ELR (cell line): Measurements from ENCODE around the gene F11R.
"Not testable (repeated sequence)": the region's sequence is repeated elsewhere in the genome, so short reads cannot be mapped to it uniquely, and the experiment has no call there.

Source experiments
- DNase-seq: peaks from one replicate; pipeline ENCODE4 v3.0.0-alpha.2; 2015; ENCODE audit warnings: low read depth

F11R gene

DNA sequence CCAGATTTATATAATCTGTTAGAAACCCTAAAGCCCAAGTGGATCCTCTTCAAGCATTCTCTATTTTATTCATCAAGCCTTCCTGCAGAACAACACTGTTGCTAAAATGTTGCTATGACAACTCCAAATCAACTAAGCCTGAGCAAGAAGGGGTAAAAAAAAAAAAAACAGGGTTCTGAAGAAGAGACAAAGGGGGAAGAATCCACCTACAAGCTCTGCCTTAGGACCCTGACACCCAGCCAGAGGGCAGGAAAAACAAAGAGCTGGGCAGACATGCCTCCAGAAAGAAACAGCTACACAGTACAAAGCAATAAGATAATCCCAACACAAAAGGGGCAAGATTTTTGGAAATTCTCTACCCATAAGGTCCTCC, 23.6 kb upstream of the F11R start:
- peak; percentile 20 for DNase-seq

- no peak for DNase-seq
Observed at GRCh38 chr1:161039546-161039945, 18.6 kb upstream of the F11R start.

DNA sequence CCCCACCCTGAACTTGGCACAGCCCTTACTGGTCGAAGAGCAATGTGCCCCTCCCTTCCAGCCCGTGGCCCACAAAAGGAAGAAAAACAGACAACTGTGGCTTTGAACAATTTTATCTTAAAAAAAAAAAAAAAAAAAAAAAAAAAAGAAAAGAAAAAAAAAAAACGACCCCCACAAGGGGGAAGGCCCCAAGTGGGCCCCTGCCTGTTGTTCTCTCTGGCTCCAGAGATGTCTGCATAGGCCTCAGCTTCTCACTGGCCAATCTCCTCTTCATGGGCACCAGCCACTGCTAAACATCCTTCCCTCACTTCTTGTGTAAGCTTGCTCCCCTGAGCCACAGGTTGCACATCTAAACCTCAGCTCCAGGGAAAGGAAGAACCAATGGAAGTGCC, 18.2 kb upstream of the F11R start:
- DNase-seq: no peak

GRCh38 chr1:161038523-161039153, 17.7 kb upstream of the F11R start, which contains the start of gene TSTD1:
Gene TSTD1, minus strand, starts transcription at chr1:161038964. Its CDS starts 75 bp downstream, at chr1:161038889.
- DNase-seq: no peak

- DNase-seq: no peak
Observed at GRCh38 chr1:161037661-161038522, 16.9 kb upstream of the F11R start.

DNA sequence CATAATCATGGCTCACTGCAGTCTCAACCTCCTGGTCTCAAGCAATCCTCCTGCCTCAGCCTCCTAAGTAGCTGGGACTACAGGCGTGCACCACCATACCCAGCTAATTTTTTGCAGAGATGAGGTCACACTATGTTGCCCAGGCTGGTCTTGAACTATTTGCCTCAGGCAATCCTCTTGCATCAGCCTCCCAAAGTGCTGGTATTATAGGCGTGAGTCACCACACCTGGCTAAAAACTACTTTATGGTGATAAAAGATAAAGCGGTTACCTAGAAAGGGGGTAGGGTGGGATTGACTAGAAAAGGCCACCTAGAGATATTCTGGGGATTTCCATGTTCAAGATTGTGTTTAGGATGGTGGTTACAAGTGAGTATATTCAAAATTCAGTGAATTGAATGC, 12.8 kb upstream of the F11R start:
- peak; percentile 74 for DNase-seq

DNA sequence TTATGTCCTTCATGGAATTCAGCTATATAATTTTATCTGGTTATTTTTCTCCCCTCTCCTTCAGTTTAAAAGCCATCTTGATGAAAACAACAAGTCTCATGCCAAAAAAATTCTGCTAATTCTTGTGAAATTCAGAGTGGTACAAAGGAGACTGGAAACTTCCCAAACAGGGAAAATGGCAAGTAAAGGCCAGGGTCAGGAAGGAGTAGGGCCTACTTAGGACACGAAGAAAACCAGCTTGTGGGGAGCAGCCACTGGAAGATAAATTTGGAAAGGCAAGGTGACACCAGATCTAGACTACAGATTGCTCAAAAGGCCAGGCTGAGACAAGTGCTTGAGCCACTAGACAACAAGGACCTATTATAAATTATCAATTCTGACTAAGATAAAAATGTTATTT, 11.5 kb upstream of the F11R start:
- no peak for DNase-seq

DNA sequence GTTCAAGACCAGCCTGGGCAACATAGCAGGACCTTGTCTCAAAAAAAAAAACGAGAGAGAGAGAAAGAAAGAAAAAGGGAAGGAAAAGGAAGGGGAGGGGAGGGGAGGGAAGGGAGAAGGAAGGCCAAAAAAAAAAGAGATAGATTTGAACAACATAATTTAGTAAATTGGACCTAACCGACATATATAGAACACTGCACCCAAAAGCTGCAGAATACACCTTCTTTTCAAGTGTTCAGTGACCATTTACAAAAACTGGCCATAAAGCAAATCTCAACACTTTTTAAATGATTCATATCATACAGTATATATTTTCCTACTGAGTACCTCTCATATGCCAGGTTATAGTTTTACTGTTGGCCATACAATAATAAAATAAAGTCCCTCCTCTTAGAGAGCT, 10.9 kb upstream of the F11R start:
- no peak for DNase-seq

DNA sequence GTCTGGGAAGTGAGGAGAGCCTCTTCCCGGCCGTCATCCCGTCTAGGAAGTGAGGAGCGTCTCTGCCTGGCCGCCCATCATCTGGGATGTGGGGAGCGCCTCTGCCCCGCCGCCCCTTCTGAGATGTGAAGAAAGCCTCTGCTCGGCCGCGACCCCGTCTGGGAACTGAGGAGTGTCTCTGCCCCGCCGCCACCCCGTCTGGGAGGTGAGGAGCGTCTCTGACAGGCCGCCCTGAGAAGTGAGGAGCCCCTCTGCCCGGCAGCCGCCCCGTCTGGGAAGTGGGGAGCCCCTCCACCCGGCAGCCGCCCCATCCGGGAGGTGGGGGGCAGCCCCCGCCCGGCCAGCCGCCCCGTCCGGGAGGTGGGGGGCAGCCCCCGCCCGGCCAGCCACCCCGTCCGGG, 8.5 kb upstream of the F11R start:
- DNase-seq: not testable (repeated sequence)

DNA sequence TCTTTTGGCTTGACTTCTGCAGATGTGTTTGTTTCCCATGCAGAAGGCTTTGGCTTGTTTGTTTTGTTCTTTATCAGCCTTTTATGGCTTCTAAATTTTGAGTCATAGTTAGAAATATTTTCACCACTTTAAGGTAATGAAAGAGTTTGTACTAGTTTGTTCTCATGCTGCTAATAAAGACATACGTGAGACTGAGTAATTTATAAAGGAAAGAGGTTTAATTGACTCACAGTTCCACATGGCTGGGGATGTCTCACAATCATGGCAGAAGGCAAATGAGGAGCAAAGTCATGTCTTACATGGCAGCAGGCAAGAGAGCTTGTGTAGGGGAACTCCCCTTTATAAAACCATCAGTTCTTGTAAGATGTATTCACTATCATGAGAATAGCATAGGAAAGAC, 6.0 kb upstream of the F11R start:
- not testable (repeated sequence) for DNase-seq

- not testable (repeated sequence) for DNase-seq
Observed at GRCh38 chr1:161022432-161022831, 1.5 kb upstream of the F11R start.

DNA sequence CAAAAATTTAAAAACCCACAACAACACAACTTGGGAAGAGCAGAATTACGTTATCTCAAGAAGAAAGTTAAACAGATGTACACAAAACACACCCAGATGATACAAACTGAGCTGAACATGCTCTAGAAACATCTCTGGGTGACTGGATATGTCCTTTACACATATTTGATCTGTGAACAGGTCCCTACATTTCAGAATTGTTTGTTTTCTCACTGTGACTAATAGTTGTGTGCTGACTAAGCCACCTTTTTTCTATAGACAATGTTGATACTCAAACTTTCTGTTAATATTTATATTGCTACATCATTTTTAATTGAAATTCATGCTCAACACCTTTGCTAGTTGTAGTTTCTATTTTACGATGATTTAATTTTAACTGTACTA, 1.0 kb upstream of the F11R start:
- DNase-seq: peak; percentile 72

GRCh38 chr1:161021165-161021969, 415 bp upstream of the F11R start:
- DNase-seq: peak; percentile 55

- DNase-seq: peak; percentile 10
Observed at GRCh38 chr1:161019751-161020495, 1.0 kb downstream of the F11R start.

DNA sequence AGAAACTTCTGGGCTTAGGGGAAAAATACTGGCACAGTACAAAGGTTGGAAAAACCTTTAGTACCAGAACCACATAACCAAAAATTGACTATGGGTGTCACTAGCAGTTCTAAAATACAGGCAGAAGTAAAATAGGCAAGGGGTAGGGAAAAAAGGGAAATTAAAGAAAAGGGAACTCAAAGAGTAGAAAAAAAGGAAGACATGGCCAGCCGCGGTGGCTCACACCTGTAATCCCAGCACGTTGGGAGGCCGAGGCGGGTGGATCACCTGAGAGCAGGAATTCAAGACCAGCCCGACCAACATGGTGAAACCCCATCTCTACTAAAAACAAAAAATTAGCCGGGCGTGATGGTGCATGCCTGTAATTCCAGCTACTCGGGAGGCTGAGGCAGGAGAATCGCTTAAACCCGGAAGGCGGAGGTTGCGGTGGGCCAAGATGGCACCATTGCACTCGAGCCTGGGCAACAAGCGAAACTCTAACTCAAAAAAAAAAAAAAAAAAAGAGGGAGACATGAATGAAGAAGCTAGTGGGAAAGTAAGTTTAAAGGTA, 1.8 kb downstream of the F11R start:
- not testable (repeated sequence) for DNase-seq

- DNase-seq: no peak
Observed at GRCh38 chr1:161018631-161018930, 2.4 kb downstream of the F11R start.

DNA sequence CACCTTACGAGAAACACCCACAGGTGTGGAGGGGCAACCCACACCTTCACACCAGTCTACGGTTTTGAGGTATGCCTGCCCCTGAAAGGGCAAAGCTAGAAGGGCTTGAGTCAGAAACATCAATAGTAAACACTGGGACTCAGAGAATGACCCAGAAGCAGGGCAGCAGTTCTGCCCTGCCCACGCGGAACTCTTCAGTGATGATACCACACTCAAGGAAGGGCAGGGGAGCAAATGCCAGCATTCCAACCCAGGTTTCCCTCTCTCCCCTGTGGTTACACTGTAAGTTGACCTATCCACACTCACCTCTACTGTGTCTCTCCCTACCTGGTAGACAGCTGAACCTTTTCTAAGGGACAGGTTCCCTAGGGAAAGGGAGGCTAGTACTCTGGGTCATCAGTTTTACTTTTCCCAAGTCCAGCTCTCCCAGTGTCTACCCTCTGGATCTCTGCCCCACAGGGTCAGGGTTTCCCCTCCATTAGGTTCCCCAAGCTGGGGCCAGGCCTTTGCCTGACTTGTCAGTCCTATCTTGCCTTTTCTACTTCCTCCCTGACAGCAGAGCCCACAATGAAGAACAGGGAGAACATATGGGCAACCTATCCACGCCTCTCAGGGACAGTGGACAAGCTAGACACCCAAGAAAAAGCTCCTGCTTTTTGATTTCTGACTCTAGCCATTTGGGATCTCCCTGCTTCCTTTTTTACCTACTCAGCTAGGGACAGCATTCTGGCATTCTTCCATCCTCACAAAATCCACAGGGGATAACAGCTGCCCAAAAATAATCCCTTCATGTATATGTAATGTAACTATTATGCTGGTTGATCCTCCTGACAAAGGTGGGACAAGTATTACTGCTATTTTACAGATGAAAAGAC, 3.0 kb downstream of the F11R start:
- DNase-seq: no peak

- DNase-seq: not testable (repeated sequence)
Observed at GRCh38 chr1:161017181-161017580, 3.8 kb downstream of the F11R start.

DNA sequence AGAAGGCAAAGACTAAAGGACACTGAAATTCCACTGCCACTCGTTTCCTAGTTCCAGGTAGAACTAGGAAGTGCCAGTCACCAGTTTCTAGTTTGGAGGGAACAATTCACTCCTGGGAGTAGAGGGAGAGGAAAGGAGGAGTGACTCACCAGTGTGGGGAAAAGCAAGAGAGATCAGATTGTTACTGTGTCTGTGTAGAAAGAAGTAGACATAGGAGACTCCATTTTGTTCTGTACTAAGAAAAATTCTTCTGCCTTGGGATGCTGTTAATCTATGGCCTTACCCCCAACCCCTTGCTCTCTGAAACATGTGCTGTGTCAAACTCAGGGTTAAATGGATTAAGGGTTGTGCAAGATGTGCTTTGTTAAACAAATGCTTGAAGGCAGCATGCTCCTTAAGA, 4.3 kb downstream of the F11R start:
- DNase-seq: peak; percentile 50

- peak; percentile 84 for DNase-seq
Observed at GRCh38 chr1:161013488-161014230, 7.3 kb downstream of the F11R start.
